Head of caudate nucleus (tissue), 42 donors: Measurements from ENCODE around the gene GBA2.

Experiments used
- DNase-seq, 42 donors: peaks; one replicate each; pipeline versions ENCODE4 v3.0.0 to v3.0.0-alpha.2; 2020 to 2021; ENCODE audit warnings: mixed read lengths in 7 of 42
- intact Hi-C: fragments of 100-400 bp; cut with DNase I; formaldehyde crosslinking; loops from one replicate; pipeline ENCODE4 v1.15.0; 2022

The GBA2 gene

DNA sequence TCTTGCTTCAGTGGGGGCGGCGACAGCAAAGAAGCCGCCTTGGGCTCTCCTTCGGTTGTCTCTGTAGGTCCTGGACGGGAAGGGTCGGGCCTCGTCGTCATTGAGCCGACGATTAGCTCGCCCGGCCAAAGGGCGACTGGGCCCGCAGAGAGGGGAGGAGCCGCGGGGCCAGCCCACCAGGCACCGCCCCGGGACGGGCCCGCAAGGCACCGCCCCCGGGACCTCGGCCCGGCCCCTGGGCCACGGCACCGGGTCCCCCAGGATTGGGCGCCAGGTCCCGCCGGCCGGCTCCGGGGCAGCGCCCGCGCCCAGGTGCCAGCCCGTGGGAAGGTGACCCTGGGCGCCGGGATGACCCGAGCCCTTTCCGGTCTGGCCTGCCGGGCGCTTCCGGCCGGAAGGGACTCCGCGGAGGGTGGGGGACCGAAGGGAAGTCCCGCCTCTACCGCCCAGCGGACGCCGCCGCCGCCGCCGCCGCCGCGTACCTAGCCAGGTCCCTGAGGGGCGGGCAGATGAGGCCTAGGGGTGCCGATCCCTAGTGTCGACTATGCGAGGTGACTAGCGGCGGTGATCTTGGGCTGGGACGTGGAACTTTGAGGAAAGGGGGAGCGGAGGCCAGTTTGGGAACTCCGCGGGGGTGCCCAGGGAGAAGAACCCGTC lies at the start of gene GBA2, which contains the start of gene RGP1:
Gene GBA2, minus strand, starts transcription at position 371 of the 657 bp plus-strand sequence. CDS start 524 bp downstream, outside the sequence.
Gene RGP1, plus strand, starts transcription at position 430 of the 657 bp plus-strand sequence. CDS start 469 bp downstream, outside the sequence.
- DNase-seq: peak; percentile 40 to 90 (median 82)
- intact Hi-C loops: no loop called here

GRCh38 chr9:35797311-35798109 lies 48.5 kb upstream of the GBA2 start:
- no peak for DNase-seq
- intact Hi-C loops: no loop called here

DNA sequence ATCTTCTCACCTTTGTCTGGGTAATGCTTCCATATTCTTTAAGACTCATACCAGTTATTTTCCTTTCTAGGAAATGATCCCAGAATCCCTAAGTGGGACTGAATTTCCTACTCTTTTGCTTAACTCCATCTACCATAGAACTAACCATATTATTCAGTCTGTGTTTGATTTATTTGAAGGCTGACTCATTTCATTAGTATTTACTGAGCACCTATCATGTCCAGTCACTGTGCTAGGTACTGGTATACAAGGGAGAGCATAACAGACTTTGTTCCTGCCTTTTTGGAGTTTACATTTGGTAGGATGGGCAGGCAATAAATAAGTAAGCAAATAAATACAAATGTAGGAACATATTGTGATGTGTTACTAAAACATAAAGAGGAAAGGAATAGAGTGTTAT lies 46.7 kb upstream of the GBA2 start:
- no peak for DNase-seq
- intact Hi-C loops: no loop called here

GRCh38 chr9:35793461-35793860 lies 44.4 kb upstream of the GBA2 start:
- intact Hi-C loops: loop anchor here (5.0 kb wide), 1 partner anchor 89 kb away; no protein-coding TSS in a partner anchor

GRCh38 chr9:35792826-35793225 lies 43.8 kb upstream of the GBA2 start:
- intact Hi-C loops: loop anchor here (5.0 kb wide), 1 partner anchor 89 kb away; no protein-coding TSS in a partner anchor
- no peak for DNase-seq

More at GRCh38 chr9:35793461-35793860, 44.4 kb upstream of the GBA2 start:
- DNase-seq: no peak

DNA sequence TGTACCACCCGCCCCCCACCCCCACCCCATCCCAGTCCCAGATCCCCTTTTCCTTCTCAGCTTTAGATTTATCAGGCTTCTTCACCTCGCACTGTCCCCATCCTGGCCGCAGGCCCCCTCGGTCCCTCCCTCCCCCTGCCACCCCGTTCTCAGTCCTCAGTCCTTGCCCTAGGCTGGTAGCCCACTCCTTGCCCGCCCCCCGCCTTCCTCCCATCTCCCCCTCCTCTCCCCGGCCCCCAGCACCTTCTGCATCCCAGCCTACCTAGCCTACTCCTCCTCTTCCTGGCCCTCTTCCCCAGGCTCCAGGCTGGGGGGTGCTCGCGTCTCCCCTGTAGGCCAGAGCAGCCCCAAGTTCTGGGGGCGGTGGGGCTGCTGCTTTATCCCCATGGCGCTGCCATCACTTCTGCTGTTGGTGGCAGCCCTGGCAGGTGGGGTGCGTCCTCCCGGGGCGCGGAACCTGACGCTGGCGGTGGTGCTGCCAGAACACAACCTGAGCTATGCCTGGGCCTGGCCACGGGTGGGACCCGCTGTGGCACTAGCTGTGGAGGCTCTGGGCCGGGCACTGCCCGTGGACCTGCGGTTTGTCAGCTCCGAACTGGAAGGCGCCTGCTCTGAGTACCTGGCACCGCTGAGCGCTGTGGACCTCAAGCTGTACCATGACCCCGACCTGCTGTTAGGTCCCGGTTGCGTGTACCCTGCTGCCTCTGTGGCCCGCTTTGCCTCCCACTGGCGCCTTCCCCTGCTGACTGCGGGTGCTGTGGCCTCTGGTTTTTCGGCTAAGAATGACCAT lies 43.2 kb upstream of the GBA2 start:
- intact Hi-C loops: loop anchor here (5.0 kb wide), 1 partner anchor 90 kb away; no protein-coding TSS in a partner anchor
- peak in 6 of 42 donors; percentile 18 to 42 (median 30) for DNase-seq

- intact Hi-C loops: loop anchor here (5.0 kb wide), 1 partner anchor 91 kb away; no protein-coding TSS in a partner anchor
Measured at GRCh38 chr9:35791297-35791921, 42.4 kb upstream of the GBA2 start, which contains the start of gene NPR2. NPR2 (plus strand) TSS chr9:35791591; CDS start chr9:35792409, 818 bp downstream.

GRCh38 chr9:35790385-35791296 lies 41.6 kb upstream of the GBA2 start:
- DNase-seq: peak; percentile 43 to 91 (median 76)
- intact Hi-C loops: loop anchor here (5.0 kb wide), 1 partner anchor 92 kb away; no protein-coding TSS in a partner anchor

More at GRCh38 chr9:35791297-35791921, 42.4 kb upstream of the GBA2 start, which contains the start of gene NPR2:
- peak in 23 of 42 donors; percentile 13 to 58 (median 36) for DNase-seq

GRCh38 chr9:35790025-35790384 lies 41.0 kb upstream of the GBA2 start:
- DNase-seq: no peak
- intact Hi-C loops: loop anchor here (5.0 kb wide), 1 partner anchor 92 kb away; no protein-coding TSS in a partner anchor

DNA sequence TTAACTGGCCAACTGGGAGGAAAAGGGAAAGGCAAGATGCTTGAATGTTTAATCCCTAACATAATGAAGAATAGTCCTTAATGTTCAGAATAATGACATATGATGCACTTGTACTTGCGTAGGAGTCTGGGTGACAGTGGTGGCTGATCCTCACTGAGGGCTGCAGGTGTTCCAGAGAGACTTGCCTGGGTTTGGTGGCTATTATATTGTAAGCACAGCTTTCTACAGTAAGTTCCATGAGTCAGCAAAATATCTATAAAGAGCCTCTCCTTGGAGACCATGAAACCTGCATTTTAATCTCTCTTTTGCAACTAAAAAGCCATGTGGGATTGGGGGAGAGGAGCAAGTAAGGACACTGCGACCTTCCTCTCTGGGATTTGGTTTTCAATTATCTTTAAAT lies 40.5 kb upstream of the GBA2 start:
- DNase-seq: peak in 1 of 42 donors; percentile 31
- intact Hi-C loops: no loop called here

- intact Hi-C loops: no loop called here
- DNase-seq: no peak
Measured at GRCh38 chr9:35783418-35783817, 34.4 kb upstream of the GBA2 start.

DNA sequence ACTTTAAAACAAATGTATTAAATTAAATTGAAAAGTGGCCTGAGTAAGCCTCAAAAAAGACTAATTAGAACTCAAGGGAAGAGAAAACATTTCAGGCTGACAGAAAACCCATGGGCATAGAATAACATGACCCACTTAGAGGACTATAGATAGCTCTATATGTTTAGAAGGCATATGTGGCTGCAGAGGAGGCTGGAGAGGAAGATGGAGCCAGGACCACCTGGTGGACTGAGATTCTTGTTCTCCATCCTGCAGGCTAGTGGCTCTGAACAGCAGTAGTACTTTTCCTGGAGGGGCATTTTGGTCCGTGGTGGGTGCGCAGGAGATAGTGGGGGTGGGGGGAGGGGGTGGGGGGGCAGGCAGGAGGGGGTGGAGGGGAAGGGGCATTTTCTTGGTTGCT lies 32.0 kb upstream of the GBA2 start:
- intact Hi-C loops: no loop called here
- no peak for DNase-seq

- intact Hi-C loops: no loop called here
- no peak for DNase-seq
Measured at GRCh38 chr9:35778496-35778895, 29.5 kb upstream of the GBA2 start.

- intact Hi-C loops: no loop called here
- no peak for DNase-seq
Measured at GRCh38 chr9:35776018-35776417, 27.0 kb upstream of the GBA2 start.

DNA sequence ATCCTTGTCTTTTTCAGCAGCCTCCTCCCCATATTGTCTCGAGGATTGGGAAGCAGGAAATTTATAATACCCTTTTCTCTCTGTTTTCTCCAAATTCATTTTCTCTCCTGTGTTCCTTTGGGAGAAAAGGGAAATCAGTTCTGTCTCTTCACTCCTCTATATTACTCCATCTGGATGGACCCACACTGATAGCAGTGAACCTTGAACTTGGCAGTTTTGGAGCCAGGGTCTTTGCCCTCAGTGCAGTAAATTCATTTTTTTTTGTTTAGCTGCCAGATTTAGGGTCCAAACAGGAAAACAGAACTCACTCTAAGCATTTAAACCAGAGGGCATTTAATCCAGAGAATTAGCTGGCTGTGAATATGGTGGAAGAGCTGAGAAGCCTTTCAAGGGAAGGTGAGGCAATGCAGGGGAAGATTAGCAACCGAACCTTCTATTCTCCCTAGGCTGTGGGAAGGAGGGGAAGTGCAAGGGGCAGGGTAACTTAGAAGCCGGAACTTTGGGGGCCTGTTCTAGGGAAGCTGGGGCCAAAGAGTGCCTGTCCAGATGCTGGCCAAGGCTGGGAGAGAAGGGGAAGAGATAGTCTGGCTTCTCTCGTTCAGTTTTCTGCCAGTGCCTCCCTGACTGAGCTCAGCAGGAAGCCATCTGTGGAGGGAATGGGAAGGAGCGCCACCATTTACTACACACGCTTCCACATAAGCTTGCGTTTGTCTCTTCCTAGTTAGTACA lies 26.0 kb upstream of the GBA2 start:
- peak in 13 of 42 donors; percentile 19 to 56 (median 29) for DNase-seq
- intact Hi-C loops: no loop called here

GRCh38 chr9:35771943-35772342 lies 22.9 kb upstream of the GBA2 start:
- no peak for DNase-seq
- intact Hi-C loops: no loop called here

- intact Hi-C loops: no loop called here
- DNase-seq: no peak
Measured at GRCh38 chr9:35771534-35771933, 22.5 kb upstream of the GBA2 start.
